A549 (cell line): ENCODE results near the gene PSMB9.

Source experiments
- EHMT2 ChIP-seq: fragments of 200-600 bp; sonication (generic); IDR thresholded peaks from 2 replicates; pipeline ENCODE4 v1.6.1; 2016; ENCODE audit warnings: antibody characterized with exemption, low read depth, mild to moderate bottlenecking, moderate library complexity
- POLR2A ChIP-seq: IDR thresholded peaks from 2 replicates; pipeline ENCODE4 v1.6.1; 2012; ENCODE audit warnings: mild to moderate bottlenecking, low read length
- RAD21 ChIP-seq, 2 experiments: fragments of >200 bp in 1 of 2; sonication (Bioruptor Twin) in 1 of 2; formaldehyde crosslinking in 1 of 2; IDR thresholded peaks in 1 of 2; conservative IDR thresholded peaks in 1 of 2; 2 replicates in 1 of 2; 3 replicates in 1 of 2; pipeline ENCODE4 v1.6.1; 2012 to 2018; ENCODE audit warnings: inconsistent platforms in 1 of 2
- TF ChIP-seq, protein P1 (sequence below): fragments of >200 bp; sonication (Bioruptor Twin); formaldehyde crosslinking; IDR thresholded peaks from 3 replicates; pipeline ENCODE4 v1.5.1; 2016

GRCh38 chr6:32860674-32861073 lies 6.7 kb downstream of the PSMB9 start:
- TF ChIP-seq RAD21 (conservative IDR thresholded peaks at IDR 0.05 in 1 of 2, IDR thresholded peaks at IDR 0.05 in 1 of 2) = no peak
- no peak for TF ChIP-seq EHMT2
- TF ChIP-seq, protein P1, sequence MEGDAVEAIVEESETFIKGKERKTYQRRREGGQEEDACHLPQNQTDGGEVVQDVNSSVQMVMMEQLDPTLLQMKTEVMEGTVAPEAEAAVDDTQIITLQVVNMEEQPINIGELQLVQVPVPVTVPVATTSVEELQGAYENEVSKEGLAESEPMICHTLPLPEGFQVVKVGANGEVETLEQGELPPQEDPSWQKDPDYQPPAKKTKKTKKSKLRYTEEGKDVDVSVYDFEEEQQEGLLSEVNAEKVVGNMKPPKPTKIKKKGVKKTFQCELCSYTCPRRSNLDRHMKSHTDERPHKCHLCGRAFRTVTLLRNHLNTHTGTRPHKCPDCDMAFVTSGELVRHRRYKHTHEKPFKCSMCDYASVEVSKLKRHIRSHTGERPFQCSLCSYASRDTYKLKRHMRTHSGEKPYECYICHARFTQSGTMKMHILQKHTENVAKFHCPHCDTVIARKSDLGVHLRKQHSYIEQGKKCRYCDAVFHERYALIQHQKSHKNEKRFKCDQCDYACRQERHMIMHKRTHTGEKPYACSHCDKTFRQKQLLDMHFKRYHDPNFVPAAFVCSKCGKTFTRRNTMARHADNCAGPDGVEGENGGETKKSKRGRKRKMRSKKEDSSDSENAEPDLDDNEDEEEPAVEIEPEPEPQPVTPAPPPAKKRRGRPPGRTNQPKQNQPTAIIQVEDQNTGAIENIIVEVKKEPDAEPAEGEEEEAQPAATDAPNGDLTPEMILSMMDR = no peak
- TF ChIP-seq POLR2A = no peak
